Measurements from ENCODE around the gene DKK2. TPM values are rescaled to one million over a fixed set of nuclear protein-coding genes. Genes with fewer than 3 reads are reported as not detected.

DKK2 gene
- total and polyA plus RNA-seq, 9 of the 15 experiments (the other 6 are each of a cell fraction or from before 2014, with no cell fraction given) = not detected

DNA sequence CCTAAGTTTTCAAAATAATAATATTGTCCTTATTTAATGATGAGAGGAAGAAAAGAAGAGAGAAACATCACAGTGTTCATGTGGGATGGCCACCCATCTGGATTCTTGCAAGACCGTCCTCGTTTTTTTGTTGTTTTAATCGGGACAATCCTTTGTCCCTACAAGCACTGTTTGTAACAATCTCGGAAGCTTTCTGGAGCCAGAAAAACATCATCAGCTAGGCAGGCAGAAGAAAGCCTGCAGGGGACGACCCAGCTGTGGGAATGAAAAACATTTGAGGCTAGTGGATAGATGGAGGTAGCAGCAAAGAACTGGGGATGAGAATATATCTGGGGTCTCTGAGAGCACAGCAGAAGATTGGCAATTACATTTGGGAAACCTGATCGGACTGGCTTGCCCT, 105.6 kb downstream of the DKK2 start:
- DNase-seq (ENCODE audit: extremely low read depth in 1 of 4, low spot score in 3 of 4) (no peak), FAIRE-seq (no peak), ATAC-seq (no peak)
- no peak overlapping the region for H3K27ac ChIP-seq (ENCODE audit: extremely low read depth, low read depth, low read length)
- intact Hi-C loops (cut with micrococcal nuclease) (no loop called here), in situ Hi-C loops (cut with MboI) (no loop called here)
- H3K4me3 ChIP-seq = no peak overlapping the region
- no peaks in the 10 kb centered on the region for H3K36me3 ChIP-seq (ENCODE audit: control insufficient read depth, insufficient read depth, low read length)
- CTCF ChIA-PET (ENCODE audit: low intra/inter-chr PET ratio) = no interaction called here
- BruUV-seq (replicated peaks) = no TSS peak
- no peaks in the 10 kb centered on the region; the same call in 1 of the 2 replicates for H3K9me3 ChIP-seq (replicated peaks; ENCODE audit: control insufficient read depth, insufficient read depth, low read depth, low read length)
- no peak overlapping the region for H2AFZ ChIP-seq (ENCODE audit: low read depth, low read length)
- H3K27me3 ChIP-seq (ENCODE audit: control insufficient read depth in 2 of 2, insufficient read depth in 2 of 2, low read length in 2 of 2) = no peaks in the 10 kb centered on the region
- WGBS (ENCODE audit: insufficient coverage, low coverage, missing lambda C conversion rate) = 0% methylated on average over 6 of the region's 6 CpGs
- no peak overlapping the region for H3K4me2 ChIP-seq (ENCODE audit: insufficient read depth, low read length)
- POLR2A ChIA-PET = no interaction called here
- no peaks in the 10 kb centered on the region for H4K20me1 ChIP-seq (replicated peaks; ENCODE audit: control insufficient read depth, insufficient read depth, low read length)
- no peaks in the 10 kb centered on the region for H3K4me1 ChIP-seq (replicated peaks in 1 of 2; ENCODE audit: control insufficient read depth in 2 of 2, insufficient read depth in 2 of 2, low read length in 2 of 2)
- no peaks in the 10 kb centered on the region for H3K79me2 ChIP-seq (ENCODE audit: control insufficient read depth, insufficient read depth, low read length)
- H3K9ac ChIP-seq (ENCODE audit: insufficient read depth in 1 of 2, low read depth in 2 of 2, low read length in 2 of 2) = no peak overlapping the region
- no peaks in the 10 kb centered on the region for H3K9me1 ChIP-seq (ENCODE audit: control insufficient read depth, insufficient read depth, low read length)
- TF ChIP-seq, protein P1, sequence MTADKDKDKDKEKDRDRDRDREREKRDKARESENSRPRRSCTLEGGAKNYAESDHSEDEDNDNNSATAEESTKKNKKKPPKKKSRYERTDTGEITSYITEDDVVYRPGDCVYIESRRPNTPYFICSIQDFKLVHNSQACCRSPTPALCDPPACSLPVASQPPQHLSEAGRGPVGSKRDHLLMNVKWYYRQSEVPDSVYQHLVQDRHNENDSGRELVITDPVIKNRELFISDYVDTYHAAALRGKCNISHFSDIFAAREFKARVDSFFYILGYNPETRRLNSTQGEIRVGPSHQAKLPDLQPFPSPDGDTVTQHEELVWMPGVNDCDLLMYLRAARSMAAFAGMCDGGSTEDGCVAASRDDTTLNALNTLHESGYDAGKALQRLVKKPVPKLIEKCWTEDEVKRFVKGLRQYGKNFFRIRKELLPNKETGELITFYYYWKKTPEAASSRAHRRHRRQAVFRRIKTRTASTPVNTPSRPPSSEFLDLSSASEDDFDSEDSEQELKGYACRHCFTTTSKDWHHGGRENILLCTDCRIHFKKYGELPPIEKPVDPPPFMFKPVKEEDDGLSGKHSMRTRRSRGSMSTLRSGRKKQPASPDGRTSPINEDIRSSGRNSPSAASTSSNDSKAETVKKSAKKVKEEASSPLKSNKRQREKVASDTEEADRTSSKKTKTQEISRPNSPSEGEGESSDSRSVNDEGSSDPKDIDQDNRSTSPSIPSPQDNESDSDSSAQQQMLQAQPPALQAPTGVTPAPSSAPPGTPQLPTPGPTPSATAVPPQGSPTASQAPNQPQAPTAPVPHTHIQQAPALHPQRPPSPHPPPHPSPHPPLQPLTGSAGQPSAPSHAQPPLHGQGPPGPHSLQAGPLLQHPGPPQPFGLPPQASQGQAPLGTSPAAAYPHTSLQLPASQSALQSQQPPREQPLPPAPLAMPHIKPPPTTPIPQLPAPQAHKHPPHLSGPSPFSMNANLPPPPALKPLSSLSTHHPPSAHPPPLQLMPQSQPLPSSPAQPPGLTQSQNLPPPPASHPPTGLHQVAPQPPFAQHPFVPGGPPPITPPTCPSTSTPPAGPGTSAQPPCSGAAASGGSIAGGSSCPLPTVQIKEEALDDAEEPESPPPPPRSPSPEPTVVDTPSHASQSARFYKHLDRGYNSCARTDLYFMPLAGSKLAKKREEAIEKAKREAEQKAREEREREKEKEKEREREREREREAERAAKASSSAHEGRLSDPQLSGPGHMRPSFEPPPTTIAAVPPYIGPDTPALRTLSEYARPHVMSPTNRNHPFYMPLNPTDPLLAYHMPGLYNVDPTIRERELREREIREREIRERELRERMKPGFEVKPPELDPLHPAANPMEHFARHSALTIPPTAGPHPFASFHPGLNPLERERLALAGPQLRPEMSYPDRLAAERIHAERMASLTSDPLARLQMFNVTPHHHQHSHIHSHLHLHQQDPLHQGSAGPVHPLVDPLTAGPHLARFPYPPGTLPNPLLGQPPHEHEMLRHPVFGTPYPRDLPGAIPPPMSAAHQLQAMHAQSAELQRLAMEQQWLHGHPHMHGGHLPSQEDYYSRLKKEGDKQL (CRISPR knock-in tag; IDR thresholded peaks at IDR 0.05; ENCODE audit: borderline replicate concordance) = no peak
- TF ChIP-seq RBM34 (IDR thresholded peaks at IDR 0.05; ENCODE audit: borderline replicate concordance, insufficient read depth, low read length) (no peak), FOS (IDR thresholded peaks at IDR 0.05; ENCODE audit: extremely low read depth, insufficient read length) (no peak), CBFA2T2 (conservative IDR thresholded peaks at IDR 0.05) (no peak), KDM1A (IDR thresholded peaks at IDR 0.05) (no peak), ZKSCAN8 (CRISPR knock-in tag; IDR thresholded peaks at IDR 0.05) (no peak)
- TF ChIP-seq, protein P2, sequence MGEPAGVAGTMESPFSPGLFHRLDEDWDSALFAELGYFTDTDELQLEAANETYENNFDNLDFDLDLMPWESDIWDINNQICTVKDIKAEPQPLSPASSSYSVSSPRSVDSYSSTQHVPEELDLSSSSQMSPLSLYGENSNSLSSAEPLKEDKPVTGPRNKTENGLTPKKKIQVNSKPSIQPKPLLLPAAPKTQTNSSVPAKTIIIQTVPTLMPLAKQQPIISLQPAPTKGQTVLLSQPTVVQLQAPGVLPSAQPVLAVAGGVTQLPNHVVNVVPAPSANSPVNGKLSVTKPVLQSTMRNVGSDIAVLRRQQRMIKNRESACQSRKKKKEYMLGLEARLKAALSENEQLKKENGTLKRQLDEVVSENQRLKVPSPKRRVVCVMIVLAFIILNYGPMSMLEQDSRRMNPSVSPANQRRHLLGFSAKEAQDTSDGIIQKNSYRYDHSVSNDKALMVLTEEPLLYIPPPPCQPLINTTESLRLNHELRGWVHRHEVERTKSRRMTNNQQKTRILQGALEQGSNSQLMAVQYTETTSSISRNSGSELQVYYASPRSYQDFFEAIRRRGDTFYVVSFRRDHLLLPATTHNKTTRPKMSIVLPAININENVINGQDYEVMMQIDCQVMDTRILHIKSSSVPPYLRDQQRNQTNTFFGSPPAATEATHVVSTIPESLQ (CRISPR knock-in tag; IDR thresholded peaks at IDR 0.05) = no peak
- TF ChIP-seq, protein P3, sequence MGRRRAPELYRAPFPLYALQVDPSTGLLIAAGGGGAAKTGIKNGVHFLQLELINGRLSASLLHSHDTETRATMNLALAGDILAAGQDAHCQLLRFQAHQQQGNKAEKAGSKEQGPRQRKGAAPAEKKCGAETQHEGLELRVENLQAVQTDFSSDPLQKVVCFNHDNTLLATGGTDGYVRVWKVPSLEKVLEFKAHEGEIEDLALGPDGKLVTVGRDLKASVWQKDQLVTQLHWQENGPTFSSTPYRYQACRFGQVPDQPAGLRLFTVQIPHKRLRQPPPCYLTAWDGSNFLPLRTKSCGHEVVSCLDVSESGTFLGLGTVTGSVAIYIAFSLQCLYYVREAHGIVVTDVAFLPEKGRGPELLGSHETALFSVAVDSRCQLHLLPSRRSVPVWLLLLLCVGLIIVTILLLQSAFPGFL (CRISPR knock-in tag; IDR thresholded peaks at IDR 0.05) = no peak
- TF ChIP-seq, protein P4, sequence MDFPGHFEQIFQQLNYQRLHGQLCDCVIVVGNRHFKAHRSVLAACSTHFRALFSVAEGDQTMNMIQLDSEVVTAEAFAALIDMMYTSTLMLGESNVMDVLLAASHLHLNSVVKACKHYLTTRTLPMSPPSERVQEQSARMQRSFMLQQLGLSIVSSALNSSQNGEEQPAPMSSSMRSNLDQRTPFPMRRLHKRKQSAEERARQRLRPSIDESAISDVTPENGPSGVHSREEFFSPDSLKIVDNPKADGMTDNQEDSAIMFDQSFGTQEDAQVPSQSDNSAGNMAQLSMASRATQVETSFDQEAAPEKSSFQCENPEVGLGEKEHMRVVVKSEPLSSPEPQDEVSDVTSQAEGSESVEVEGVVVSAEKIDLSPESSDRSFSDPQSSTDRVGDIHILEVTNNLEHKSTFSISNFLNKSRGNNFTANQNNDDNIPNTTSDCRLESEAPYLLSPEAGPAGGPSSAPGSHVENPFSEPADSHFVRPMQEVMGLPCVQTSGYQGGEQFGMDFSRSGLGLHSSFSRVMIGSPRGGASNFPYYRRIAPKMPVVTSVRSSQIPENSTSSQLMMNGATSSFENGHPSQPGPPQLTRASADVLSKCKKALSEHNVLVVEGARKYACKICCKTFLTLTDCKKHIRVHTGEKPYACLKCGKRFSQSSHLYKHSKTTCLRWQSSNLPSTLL (IDR thresholded peaks at IDR 0.05) = no peak
- TF ChIP-seq, protein P5, sequence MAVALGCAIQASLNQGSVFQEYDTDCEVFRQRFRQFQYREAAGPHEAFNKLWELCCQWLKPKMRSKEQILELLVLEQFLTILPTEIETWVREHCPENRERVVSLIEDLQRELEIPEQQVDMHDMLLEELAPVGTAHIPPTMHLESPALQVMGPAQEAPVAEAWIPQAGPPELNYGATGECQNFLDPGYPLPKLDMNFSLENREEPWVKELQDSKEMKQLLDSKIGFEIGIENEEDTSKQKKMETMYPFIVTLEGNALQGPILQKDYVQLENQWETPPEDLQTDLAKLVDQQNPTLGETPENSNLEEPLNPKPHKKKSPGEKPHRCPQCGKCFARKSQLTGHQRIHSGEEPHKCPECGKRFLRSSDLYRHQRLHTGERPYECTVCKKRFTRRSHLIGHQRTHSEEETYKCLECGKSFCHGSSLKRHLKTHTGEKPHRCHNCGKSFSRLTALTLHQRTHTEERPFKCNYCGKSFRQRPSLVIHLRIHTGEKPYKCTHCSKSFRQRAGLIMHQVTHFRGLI (CRISPR knock-in tag; IDR thresholded peaks at IDR 0.05) = no peak
